Cardiac muscle cell (in vitro differentiated cells and primary cell): Measurements from ENCODE around the gene KHSRP. TPM values are rescaled to one million over a fixed set of nuclear protein-coding genes. Genes with fewer than 3 reads are reported as not detected.

Experiments used
- DNase-seq, 2 donors: peaks; one replicate each; pipeline versions ENCODE4 v3.0.0 to v3.0.0-alpha.2; 2010 to 2017; ENCODE audit warnings: low read depth in 1 of 2, low spot score in 1 of 2
- H3K27ac ChIP-seq: fragments of 200-600 bp; sonication (generic); 2 replicates; pipeline ENCODE4 v1.5.1; 2016
- H3K27me3 ChIP-seq: fragments of 200-600 bp; sonication (generic); 2 replicates; pipeline ENCODE4 v1.6.0; 2016; ENCODE audit warnings: control low read depth
- H3K36me3 ChIP-seq: fragments of 200-600 bp; sonication (generic); 2 replicates; pipeline ENCODE4 v1.5.1; 2016; ENCODE audit warnings: control low read depth
- H3K4me1 ChIP-seq: fragments of 200-600 bp; sonication (generic); 2 replicates; pipeline ENCODE4 v1.8.1; 2017; ENCODE audit warnings: low read depth, mild to moderate bottlenecking, mixed run types
- H3K4me3 ChIP-seq: fragments of 200-600 bp; sonication (generic); 2 replicates; pipeline ENCODE4 v1.5.1; 2016; ENCODE audit warnings: mild to moderate bottlenecking
- H3K9me3 ChIP-seq: fragments of 200-600 bp; sonication (generic); 2 replicates; pipeline ENCODE4 v1.5.1; 2017; ENCODE audit warnings: low read depth, mild to moderate bottlenecking, control low read depth
- polyA plus RNA-seq: library from polyadenylated mRNA; unstranded; fragments of >200 nt; fragmentation: Nextera tagmentation; extraction: Ambion mirVana; gene quantifications from 2 replicates; pipeline ENCODE4 v1.2.1, GENCODE V29; 2016
- total RNA-seq: library from RNA; depleted of rRNA; stranded (reverse); fragments of >200 nt; gene quantifications from 2 replicates; pipeline ENCODE4 v1.2.3, GENCODE V29; 2016
- TF ChIP-seq, protein P1 (sequence below): IDR thresholded peaks from 2 replicates; pipeline ENCODE4 v1.5.1; 2012; ENCODE audit warnings: low read depth, mild to moderate bottlenecking, low read length

The KHSRP gene
- total and polyA plus RNA-seq, 2 experiments from 2014 or later = 262 to 320 TPM

DNA sequence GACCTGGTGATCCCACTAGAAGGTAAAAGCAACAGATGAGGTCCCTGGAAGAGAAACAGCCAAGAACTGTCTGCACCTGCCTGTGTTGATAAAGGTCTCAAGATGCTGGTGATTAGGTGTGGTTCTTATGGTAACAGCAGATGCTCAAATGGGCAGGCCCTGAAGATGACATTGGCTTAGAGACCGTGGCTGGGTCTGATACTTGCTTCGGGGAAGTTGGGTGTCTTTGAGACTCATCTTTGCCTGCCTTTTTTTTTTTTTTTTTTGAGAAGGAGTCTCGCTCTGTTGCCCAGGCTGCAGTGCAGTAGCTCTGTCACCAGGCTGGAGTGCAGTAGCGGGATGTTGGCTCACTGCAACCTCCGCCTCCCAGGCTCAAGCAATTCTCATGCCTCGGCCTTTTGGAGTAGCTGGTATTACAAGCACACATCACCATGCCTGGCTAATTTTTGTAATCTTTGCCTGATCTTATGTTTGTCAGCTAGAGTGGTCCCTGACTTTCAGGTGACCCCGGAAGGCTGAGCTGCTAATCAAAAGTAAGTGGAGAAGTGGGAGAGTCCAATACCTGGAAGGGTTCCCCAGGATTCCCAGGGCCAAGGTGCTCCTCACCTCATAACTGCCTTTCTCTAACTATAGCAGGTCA is 27.1 kb upstream of the KHSRP start:
- H3K4me1 ChIP-seq = no peaks in the 10 kb centered on the region
- TF ChIP-seq, protein P1, sequence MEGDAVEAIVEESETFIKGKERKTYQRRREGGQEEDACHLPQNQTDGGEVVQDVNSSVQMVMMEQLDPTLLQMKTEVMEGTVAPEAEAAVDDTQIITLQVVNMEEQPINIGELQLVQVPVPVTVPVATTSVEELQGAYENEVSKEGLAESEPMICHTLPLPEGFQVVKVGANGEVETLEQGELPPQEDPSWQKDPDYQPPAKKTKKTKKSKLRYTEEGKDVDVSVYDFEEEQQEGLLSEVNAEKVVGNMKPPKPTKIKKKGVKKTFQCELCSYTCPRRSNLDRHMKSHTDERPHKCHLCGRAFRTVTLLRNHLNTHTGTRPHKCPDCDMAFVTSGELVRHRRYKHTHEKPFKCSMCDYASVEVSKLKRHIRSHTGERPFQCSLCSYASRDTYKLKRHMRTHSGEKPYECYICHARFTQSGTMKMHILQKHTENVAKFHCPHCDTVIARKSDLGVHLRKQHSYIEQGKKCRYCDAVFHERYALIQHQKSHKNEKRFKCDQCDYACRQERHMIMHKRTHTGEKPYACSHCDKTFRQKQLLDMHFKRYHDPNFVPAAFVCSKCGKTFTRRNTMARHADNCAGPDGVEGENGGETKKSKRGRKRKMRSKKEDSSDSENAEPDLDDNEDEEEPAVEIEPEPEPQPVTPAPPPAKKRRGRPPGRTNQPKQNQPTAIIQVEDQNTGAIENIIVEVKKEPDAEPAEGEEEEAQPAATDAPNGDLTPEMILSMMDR = no peak

DNA sequence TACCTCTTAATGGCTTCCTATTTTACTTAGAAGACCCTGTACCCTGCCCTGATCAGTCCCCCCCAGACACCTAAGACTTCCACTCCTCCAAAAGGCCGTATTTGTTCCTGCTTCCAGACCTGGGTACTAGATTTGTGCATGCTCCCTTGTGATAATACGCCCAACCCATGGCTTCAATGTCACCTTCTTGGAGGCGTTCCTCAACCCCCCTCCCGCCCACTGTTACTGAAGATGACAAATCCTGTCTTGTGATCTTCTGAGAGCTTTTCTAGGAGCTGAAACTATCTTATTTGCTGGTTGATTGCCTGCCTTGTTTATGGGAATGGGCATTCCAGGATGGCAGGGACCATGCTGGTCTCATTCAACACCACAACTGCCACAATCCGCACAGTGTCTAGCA is 25.6 kb upstream of the KHSRP start:
- Histone ChIP-seq H3K27me3 (no peaks in the 10 kb centered on the region), H3K4me3 (no peak overlapping the region), H3K4me1 (no peaks in the 10 kb centered on the region), H3K36me3 (peaks cover 20% of the 10 kb centered on the region), H3K9me3 (no peaks in the 10 kb centered on the region), H3K27ac (no peak overlapping the region)
- DNase-seq = no peak
- TF ChIP-seq, protein P1 = no peak

More for the DNA sequence above, 27.1 kb upstream of the KHSRP start:
- Histone ChIP-seq H3K4me3 (no peak overlapping the region), H3K36me3 (peaks cover 23% of the 10 kb centered on the region), H3K27me3 (no peaks in the 10 kb centered on the region), H3K9me3 (no peaks in the 10 kb centered on the region), H3K27ac (no peak overlapping the region)
- DNase-seq = no peak

DNA sequence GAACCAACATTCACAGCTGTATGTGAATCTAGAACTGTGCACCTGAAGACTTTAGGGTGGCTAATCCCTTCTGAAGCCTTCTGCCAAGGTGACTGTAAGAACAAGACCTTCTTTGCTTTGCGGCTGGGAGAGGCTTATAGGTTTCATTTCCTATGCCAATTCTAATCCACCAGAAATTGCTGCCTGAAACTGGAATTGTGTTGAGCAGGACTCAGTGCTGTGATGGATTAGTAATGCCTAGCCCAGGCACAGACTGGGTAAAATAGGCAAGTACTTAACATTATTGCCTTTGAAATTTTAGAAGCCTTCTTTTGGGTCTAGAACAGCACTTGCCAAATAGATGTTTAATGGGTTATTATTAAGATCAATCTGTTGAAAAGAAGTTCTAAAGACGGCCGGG is 23.4 kb upstream of the KHSRP start:
- H3K27ac ChIP-seq = no peak overlapping the region
- H3K9me3 ChIP-seq = no peaks in the 10 kb centered on the region
- TF ChIP-seq, protein P1 = no peak
- H3K4me3 ChIP-seq = no peak overlapping the region
- H3K4me1 ChIP-seq = no peaks in the 10 kb centered on the region
- peaks cover 6% of the 10 kb centered on the region for H3K36me3 ChIP-seq
- no peaks in the 10 kb centered on the region for H3K27me3 ChIP-seq
- DNase-seq = no peak

DNA sequence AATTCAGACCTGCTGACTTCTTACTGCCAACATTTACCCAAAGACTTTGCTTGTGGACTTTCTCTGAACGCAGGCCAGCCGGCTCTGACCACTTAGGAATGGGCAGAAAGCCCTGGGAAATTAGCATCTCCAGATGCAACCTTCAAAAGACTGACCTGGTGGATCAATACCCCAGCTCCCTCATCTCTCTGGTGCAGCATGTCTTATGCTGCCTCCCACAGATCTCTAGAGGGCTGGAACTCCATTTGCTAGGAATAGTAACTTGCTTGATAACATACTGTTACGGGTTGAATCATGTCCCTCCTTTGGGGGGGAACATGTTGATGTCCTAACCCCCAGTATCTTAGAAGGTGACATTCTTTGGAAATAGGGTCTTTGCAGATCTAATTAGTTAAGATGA is 21.8 kb upstream of the KHSRP start:
- no peak for DNase-seq
- H3K27me3 ChIP-seq = no peaks in the 10 kb centered on the region
- no peaks in the 10 kb centered on the region for H3K9me3 ChIP-seq
- H3K27ac ChIP-seq = no peak overlapping the region
- H3K4me1 ChIP-seq = no peaks in the 10 kb centered on the region
- no peak overlapping the region for H3K4me3 ChIP-seq
- TF ChIP-seq, protein P1 = no peak
- H3K36me3 ChIP-seq = peaks cover 6% of the 10 kb centered on the region

DNA sequence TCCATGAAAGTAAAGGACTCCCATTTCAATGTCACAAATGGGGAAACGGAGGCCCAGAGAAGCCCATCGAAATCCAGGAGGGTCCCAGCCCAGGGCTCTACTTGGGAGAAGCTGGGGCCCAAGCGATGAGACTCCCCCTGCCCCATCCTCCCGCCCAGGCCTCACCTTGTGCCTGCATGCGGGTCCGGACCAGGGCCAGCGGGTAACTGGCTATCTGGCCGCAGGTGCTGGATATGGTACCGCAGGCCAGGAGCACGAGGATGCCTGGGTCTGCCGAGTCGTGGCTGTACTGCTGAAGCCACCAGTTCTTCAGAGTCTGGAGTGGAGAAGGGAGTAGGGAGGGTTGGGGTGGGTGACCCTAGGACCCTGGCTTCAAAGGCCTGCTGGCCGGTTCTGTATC is 19.4 kb upstream of the KHSRP start:
- Histone ChIP-seq H3K4me3 (no peak overlapping the region), H3K36me3 (no peaks in the 10 kb centered on the region), H3K4me1 (no peaks in the 10 kb centered on the region), H3K9me3 (no peaks in the 10 kb centered on the region), H3K27me3 (no peaks in the 10 kb centered on the region), H3K27ac (no peak overlapping the region)
- no peak for DNase-seq
- TF ChIP-seq, protein P1 = no peak
